ENCODE data around the gene CSMD2.

CSMD2 gene

DNA sequence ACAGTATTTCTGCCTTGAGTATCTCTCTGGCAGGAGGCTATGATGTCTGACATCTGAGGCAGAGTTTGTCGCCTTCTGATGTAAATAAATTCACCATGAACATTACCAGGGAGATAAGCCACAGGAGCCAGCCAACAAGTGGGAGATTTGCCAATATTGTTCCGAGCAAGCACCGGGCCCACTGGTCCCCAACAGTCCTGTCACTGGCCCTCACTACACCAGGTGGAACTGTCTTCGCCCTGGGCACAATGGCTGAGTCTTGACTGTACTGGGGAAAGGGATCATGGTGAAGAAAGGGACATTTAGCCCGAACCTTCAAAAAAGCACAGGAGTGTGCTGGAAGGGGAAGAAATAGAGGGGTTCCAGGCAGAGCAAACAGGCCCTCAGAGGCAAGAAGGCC, 243.7 kb downstream of the CSMD2 start:
- no peaks in the 10 kb centered on the region for H3K27me3 ChIP-seq (ENCODE audit: insufficient read depth, low read length)
- no peak overlapping the region for H3K4me3 ChIP-seq (ENCODE audit: low read length)
- peaks cover 4% of the 10 kb centered on the region; the same call in 1 of the 2 replicates for H3K36me3 ChIP-seq (ENCODE audit: insufficient read depth, low read length)
- no peak overlapping the region for H3K27ac ChIP-seq (ENCODE audit: low read depth, low read length)
- H3K9me3 ChIP-seq (ENCODE audit: insufficient read depth, low read depth, low read length) = no peaks in the 10 kb centered on the region
- 85% methylated on average over 5 of the region's 5 CpGs for WGBS
- no peak overlapping the region for H3K9ac ChIP-seq (ENCODE audit: low read depth, low read length)
- H3K4me1 ChIP-seq (ENCODE audit: insufficient read depth, low read length) = no peaks in the 10 kb centered on the region

- Histone ChIP-seq H3K27me3 (ENCODE audit: insufficient read depth, low read length) (no peaks in the 10 kb centered on the region), H3K4me1 (ENCODE audit: insufficient read depth, low read length) (no peaks in the 10 kb centered on the region), H3K36me3 (ENCODE audit: insufficient read depth, low read length) (peaks cover 4% of the 10 kb centered on the region; the same call in 1 of the 2 replicates), H3K9me3 (ENCODE audit: insufficient read depth, low read depth, low read length) (no peaks in the 10 kb centered on the region), H3K9ac (ENCODE audit: low read depth, low read length) (no peak overlapping the region), H3K4me3 (ENCODE audit: low read length) (no peak overlapping the region), H3K27ac (ENCODE audit: low read depth, low read length) (no peak overlapping the region)
- 81% methylated on average over 1 of the region's 1 CpG for WGBS
These were observed 246.7 kb downstream of the CSMD2 start for GRCh38 chr1:33918368-33918767.

- Histone ChIP-seq H3K4me1 (ENCODE audit: insufficient read depth, low read length) (no peaks in the 10 kb centered on the region), H3K9ac (ENCODE audit: low read depth, low read length) (no peak overlapping the region), H3K27ac (ENCODE audit: low read depth, low read length) (no peak overlapping the region), H3K27me3 (ENCODE audit: insufficient read depth, low read length) (no peaks in the 10 kb centered on the region), H3K9me3 (ENCODE audit: insufficient read depth, low read depth, low read length) (no peaks in the 10 kb centered on the region), H3K36me3 (ENCODE audit: insufficient read depth, low read length) (peaks cover 4% of the 10 kb centered on the region; the same call in 1 of the 2 replicates), H3K4me3 (ENCODE audit: low read length) (no peak overlapping the region)
- WGBS = 89% methylated on average over 11 of the region's 11 CpGs
These were observed 248.2 kb downstream of the CSMD2 start for GRCh38 chr1:33916786-33917185.

GRCh38 chr1:33914531-33914930, 250.5 kb downstream of the CSMD2 start:
- 98% methylated on average over 2 of the region's 2 CpGs for WGBS
- no peaks in the 10 kb centered on the region for H3K9me3 ChIP-seq (ENCODE audit: insufficient read depth, low read depth, low read length)
- H3K4me1 ChIP-seq (ENCODE audit: insufficient read depth, low read length) = no peaks in the 10 kb centered on the region
- no peak overlapping the region for H3K9ac ChIP-seq (ENCODE audit: low read depth, low read length)
- H3K27me3 ChIP-seq (ENCODE audit: insufficient read depth, low read length) = no peaks in the 10 kb centered on the region
- no peak overlapping the region for H3K27ac ChIP-seq (ENCODE audit: low read depth, low read length)
- H3K36me3 ChIP-seq (ENCODE audit: insufficient read depth, low read length) = peaks cover 4% of the 10 kb centered on the region; the same call in 1 of the 2 replicates
- H3K4me3 ChIP-seq (ENCODE audit: low read length) = no peak overlapping the region

DNA sequence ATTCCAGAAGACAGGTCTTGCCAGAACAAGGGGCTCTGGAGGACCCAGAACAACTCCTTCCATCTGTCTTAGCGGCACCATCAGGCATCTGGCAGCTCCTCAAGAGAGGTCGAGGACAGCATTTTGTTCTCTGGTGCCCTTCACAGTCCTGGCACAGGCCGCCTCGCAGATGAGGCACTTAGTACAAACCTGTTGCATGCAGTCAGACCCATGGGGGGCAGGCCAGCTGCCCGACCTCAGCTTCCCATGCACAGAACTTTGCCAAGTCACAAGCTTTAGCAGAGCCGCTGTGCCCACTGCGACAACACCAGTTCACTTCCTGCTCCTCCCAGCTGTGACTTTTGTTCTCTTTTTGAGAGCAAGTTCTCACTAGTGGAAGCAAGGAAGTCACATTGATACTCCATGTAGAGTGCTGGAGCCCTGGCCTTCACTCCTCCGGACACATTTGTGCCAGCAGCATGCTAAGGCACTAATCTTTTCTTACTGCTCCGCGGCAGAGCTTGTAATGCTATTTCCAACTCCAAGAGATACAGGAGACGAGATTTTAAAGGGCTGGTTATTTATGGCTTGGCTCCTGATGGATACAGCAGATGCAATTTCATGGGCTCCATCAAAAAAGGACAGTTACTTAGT, 256.6 kb downstream of the CSMD2 start:
- Histone ChIP-seq H3K4me3 (ENCODE audit: low read length) (no peak overlapping the region), H3K4me1 (ENCODE audit: insufficient read depth, low read length) (no peaks in the 10 kb centered on the region), H3K27me3 (ENCODE audit: insufficient read depth, low read length) (no peaks in the 10 kb centered on the region), H3K36me3 (ENCODE audit: insufficient read depth, low read length) (no peaks in the 10 kb centered on the region), H3K9me3 (ENCODE audit: insufficient read depth, low read depth, low read length) (no peaks in the 10 kb centered on the region), H3K27ac (ENCODE audit: low read depth, low read length) (no peak overlapping the region), H3K9ac (ENCODE audit: low read depth, low read length) (no peak overlapping the region)
- WGBS = 92% methylated on average over 11 of the region's 11 CpGs

DNA sequence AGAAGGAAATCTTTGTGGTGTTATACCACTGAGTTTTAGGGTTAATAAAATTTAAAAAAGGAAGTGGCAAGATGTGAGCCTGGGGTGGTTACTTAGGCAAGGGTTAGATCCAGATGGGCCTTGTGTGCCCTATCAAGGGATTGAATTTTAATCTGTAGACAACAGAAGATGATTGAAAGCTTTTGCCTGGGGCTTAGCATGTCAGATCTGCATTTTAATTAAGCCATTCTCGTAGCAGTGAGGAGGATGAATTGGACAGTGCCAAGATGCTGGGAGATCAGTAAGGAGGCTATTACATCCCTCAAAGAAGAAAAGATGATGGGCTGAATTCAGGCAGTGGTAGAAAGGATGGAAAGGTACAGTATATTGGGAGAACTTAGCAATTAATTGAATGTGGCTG, 258.9 kb downstream of the CSMD2 start:
- no peak overlapping the region for H3K9ac ChIP-seq (ENCODE audit: low read depth, low read length)
- H3K27me3 ChIP-seq (ENCODE audit: insufficient read depth, low read length) = no peaks in the 10 kb centered on the region
- H3K4me1 ChIP-seq (ENCODE audit: insufficient read depth, low read length) = peaks cover 3% of the 10 kb centered on the region; the same call in 1 of the 2 replicates
- H3K36me3 ChIP-seq (ENCODE audit: insufficient read depth, low read length) = no peaks in the 10 kb centered on the region
- H3K4me3 ChIP-seq (ENCODE audit: low read length) = no peak overlapping the region
- WGBS = 88% methylated on average over 1 of the region's 1 CpG
- no peaks in the 10 kb centered on the region for H3K9me3 ChIP-seq (ENCODE audit: insufficient read depth, low read depth, low read length)
- H3K27ac ChIP-seq (ENCODE audit: low read depth, low read length) = no peak overlapping the region

DNA sequence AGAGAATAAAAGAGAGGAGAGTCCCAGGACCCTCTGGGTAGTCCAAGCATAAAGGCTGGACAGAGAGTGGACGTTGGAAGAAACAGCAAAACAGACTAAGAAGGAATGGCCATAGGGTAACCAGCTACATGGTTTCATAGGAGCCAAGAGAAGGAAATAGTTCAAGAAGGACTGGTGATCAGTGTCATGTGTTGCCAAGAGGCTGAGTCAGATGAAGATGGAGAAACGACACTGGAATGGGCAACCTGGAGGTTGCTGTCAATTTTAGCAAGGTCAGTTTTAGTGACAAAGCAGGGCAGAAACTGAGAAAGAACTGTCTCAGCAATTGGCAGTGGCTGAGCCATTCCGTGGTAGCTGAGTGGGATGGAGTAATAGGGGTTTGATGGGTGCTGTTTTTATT, 259.8 kb downstream of the CSMD2 start:
- Histone ChIP-seq H3K4me3 (ENCODE audit: low read length) (no peak overlapping the region), H3K4me1 (ENCODE audit: insufficient read depth, low read length) (peaks cover 3% of the 10 kb centered on the region; the same call in 1 of the 2 replicates), H3K9me3 (ENCODE audit: insufficient read depth, low read depth, low read length) (no peaks in the 10 kb centered on the region), H3K9ac (ENCODE audit: low read depth, low read length) (no peak overlapping the region), H3K27me3 (ENCODE audit: insufficient read depth, low read length) (no peaks in the 10 kb centered on the region), H3K36me3 (ENCODE audit: insufficient read depth, low read length) (no peaks in the 10 kb centered on the region), H3K27ac (ENCODE audit: low read depth, low read length) (no peak overlapping the region)
- 88% methylated on average over 3 of the region's 3 CpGs for WGBS

DNA sequence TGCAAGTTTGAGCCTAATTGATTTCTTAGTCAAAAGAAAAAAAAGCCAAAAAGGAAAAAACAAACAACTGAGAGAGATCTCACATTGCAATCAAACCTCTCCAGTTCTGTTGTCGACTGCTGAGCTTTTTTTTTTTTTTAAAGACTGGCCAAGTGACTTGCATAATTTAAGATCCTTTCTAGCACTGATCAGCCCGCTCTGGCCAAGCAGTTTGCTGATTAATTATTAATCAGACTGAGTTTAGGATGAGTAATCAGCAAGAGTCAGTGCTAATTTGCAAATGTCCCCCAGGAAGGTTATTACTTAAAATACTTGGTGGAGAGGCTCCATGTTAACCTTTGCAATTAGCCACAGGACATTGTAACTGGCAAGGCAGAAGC, 261.8 kb downstream of the CSMD2 start:
- no peaks in the 10 kb centered on the region for H3K9me3 ChIP-seq (ENCODE audit: insufficient read depth, low read depth, low read length)
- H3K36me3 ChIP-seq (ENCODE audit: insufficient read depth, low read length) = no peaks in the 10 kb centered on the region
- WGBS = 61% methylated on average over 2 of the region's 2 CpGs
- no peak overlapping the region for H3K4me3 ChIP-seq (ENCODE audit: low read length)
- no peak overlapping the region for H3K27ac ChIP-seq (ENCODE audit: low read depth, low read length)
- H3K27me3 ChIP-seq (ENCODE audit: insufficient read depth, low read length) = no peaks in the 10 kb centered on the region
- peaks cover 3% of the 10 kb centered on the region; the same call in 1 of the 2 replicates for H3K4me1 ChIP-seq (ENCODE audit: insufficient read depth, low read length)
- H3K9ac ChIP-seq (ENCODE audit: low read depth, low read length) = no peak overlapping the region

DNA sequence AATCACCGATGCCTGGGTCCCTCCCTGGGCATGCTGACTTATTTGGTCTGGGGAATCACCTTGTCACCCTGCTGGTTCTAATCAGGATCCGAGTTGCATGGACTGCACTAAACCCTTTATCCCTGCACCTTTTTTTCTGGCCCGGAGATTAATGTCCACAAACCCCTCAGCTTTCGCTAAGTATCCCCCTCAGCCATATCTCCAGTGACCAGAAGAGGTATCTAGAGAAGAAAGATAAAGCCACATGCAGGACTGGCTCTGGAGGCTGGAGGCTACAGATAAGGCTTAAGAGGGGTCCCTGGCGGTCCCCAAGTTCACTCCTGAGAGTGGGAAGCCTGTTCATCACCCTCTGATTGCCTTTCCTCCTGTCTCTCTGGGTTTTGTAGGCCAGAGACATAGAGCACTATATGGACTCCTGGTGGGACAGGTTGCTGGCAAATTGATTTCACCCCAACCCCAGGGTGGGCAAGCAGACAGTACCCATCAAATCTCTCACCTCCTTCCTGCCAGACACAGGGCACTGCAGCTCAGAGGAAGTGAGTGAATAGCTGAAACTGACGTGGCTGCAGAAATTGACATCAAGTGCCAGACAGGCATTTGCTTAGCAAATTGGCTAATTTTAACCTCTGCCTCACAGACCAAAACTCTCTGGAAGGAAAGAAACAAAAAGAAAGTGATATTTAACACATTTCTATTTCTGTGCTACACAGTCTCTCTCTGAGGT, 262.4 kb downstream of the CSMD2 start:
- no peak overlapping the region for H3K9ac ChIP-seq (ENCODE audit: low read depth, low read length)
- H3K27ac ChIP-seq (ENCODE audit: low read depth, low read length) = no peak overlapping the region
- no peak overlapping the region for H3K4me3 ChIP-seq (ENCODE audit: low read length)
- no peaks in the 10 kb centered on the region for H3K36me3 ChIP-seq (ENCODE audit: insufficient read depth, low read length)
- WGBS = 81% methylated on average over 6 of the region's 6 CpGs
- H3K4me1 ChIP-seq (ENCODE audit: insufficient read depth, low read length) = peaks cover 3% of the 10 kb centered on the region; the same call in 1 of the 2 replicates
- no peaks in the 10 kb centered on the region for H3K27me3 ChIP-seq (ENCODE audit: insufficient read depth, low read length)
- no peaks in the 10 kb centered on the region for H3K9me3 ChIP-seq (ENCODE audit: insufficient read depth, low read depth, low read length)

DNA sequence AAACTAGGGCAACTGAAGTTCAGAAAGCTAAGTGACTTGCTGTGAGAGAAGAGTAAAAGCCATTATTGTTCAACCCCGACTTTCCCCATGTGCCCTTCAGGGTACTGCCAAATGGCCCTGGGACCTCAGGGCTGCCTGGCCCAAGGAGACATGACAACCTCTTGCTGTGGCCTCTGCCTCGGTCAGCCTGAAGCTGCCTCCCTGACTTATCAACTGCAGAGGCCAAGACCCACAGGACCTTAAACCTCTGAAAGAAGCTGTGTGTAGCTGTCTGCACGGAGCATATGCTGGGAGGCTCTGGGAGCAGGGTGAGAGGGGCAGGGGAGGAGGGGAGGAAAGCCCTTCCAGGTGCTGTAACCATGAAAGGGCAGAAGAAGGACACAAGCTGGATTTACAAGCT, 265.3 kb downstream of the CSMD2 start:
- H3K4me1 ChIP-seq (ENCODE audit: insufficient read depth, low read length) = peaks cover 9% of the 10 kb centered on the region; the same call in 1 of the 2 replicates
- no peaks in the 10 kb centered on the region for H3K27me3 ChIP-seq (ENCODE audit: insufficient read depth, low read length)
- no peaks in the 10 kb centered on the region for H3K36me3 ChIP-seq (ENCODE audit: insufficient read depth, low read length)
- no peaks in the 10 kb centered on the region for H3K9me3 ChIP-seq (ENCODE audit: insufficient read depth, low read depth, low read length)
- H3K9ac ChIP-seq (ENCODE audit: low read depth, low read length) = no peak overlapping the region
- no peak overlapping the region for H3K27ac ChIP-seq (ENCODE audit: low read depth, low read length)
- WGBS = 91% methylated on average over 3 of the region's 3 CpGs
- no peak overlapping the region for H3K4me3 ChIP-seq (ENCODE audit: low read length)

GRCh38 chr1:33898881-33899280, 266.1 kb downstream of the CSMD2 start:
- 92% methylated on average over 9 of the region's 9 CpGs for WGBS
- Histone ChIP-seq H3K4me1 (ENCODE audit: insufficient read depth, low read length) (peaks cover 9% of the 10 kb centered on the region; the same call in 1 of the 2 replicates), H3K36me3 (ENCODE audit: insufficient read depth, low read length) (no peaks in the 10 kb centered on the region), H3K27ac (ENCODE audit: low read depth, low read length) (no peak overlapping the region), H3K4me3 (ENCODE audit: low read length) (no peak overlapping the region), H3K9ac (ENCODE audit: low read depth, low read length) (no peak overlapping the region), H3K27me3 (ENCODE audit: insufficient read depth, low read length) (no peaks in the 10 kb centered on the region), H3K9me3 (ENCODE audit: insufficient read depth, low read depth, low read length) (no peaks in the 10 kb centered on the region)

Measured in HUES64 (cell line).